Muscle layer of colon (tissue), 2 donors: ENCODE results near the gene LANCL2.
A peak's percentile ranks its signal among the peaks of the same experiment; 100 is the strongest.

Experiments used
- H3K27ac ChIP-seq: one replicate; pipeline ENCODE4 v1.7.0; 2013; ENCODE audit warnings: low read depth, mild to moderate bottlenecking, low read length, moderate library complexity
- H3K27me3 ChIP-seq, 2 donors: one replicate each; pipeline ENCODE4 v1.7.0; 2013; ENCODE audit warnings: low read length in 2 of 2, mild to moderate bottlenecking in 2 of 2; ENCODE audit not compliant: insufficient read depth in 2 of 2, control insufficient read depth in 1 of 2
- H3K36me3 ChIP-seq: one replicate; pipeline ENCODE4 v1.7.0; 2013; ENCODE audit warnings: mild to moderate bottlenecking, low read length; ENCODE audit not compliant: insufficient read depth
- H3K4me1 ChIP-seq: one replicate; pipeline ENCODE4 v1.7.0; 2013; ENCODE audit warnings: mild to moderate bottlenecking, low read length; ENCODE audit not compliant: insufficient read depth
- H3K4me3 ChIP-seq, 2 donors: one replicate each; pipeline ENCODE4 v1.7.0; 2013; ENCODE audit warnings: low read length in 2 of 2, low read depth in 1 of 2, mild to moderate bottlenecking in 1 of 2, moderate library complexity in 1 of 2
- H3K9ac ChIP-seq: one replicate; pipeline ENCODE4 v1.7.0; 2013; ENCODE audit warnings: low read length
- H3K9me3 ChIP-seq: one replicate; pipeline ENCODE4 v1.7.0; 2013; ENCODE audit warnings: mild to moderate bottlenecking, low read length
- donor health status: abdominal sarcoma.
- donor health status: Adenocarcinoma of cecum.

LANCL2 gene

DNA sequence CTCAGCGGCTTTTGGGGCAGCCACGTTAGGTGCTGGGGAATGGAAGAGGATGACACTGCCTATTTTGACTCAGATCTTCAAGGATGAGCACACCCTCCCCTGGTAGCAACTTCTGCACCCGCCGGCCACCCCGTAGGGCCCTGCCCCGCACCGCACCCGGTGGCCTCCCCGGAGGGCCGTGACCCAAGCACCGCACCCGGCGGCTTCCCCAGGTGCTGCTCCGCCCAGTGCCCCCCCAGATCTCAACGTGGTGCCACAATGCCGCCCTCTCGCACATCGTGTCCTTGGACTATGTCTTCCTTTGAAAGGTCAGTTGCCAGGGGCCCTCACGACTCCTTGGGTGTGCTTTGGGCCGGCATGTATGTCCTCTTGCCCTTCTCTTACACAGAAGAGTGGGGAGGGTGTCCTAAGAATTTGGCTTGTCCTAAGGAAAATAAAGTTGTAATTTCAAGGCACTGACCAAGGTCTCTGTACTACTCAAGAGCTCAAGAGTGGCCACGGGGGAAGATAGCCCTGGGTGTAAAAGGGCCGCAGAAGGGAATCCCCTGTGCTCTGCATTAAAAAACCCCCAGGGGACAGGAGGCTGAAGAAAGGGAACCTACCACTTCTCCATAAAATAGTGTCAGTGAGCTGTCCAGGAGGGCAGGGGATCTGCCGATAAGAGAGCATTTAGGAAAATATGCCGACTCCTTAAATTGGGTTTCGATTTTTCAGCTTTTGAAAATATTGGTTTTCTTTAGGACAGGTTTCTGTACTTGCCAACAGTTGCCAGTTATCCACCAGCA lies 1.6 kb upstream of the LANCL2 start:
- Histone ChIP-seq H3K36me3 (no peaks in the 10 kb centered on the region), H3K27ac (no peak overlapping the region), H3K9me3 (no peaks in the 10 kb centered on the region), H3K4me3 (no peak overlapping the region), H3K9ac (no peak overlapping the region), H3K4me1 (peaks cover 19% of the 10 kb centered on the region), H3K27me3 (no peaks in the 10 kb centered on the region)

DNA sequence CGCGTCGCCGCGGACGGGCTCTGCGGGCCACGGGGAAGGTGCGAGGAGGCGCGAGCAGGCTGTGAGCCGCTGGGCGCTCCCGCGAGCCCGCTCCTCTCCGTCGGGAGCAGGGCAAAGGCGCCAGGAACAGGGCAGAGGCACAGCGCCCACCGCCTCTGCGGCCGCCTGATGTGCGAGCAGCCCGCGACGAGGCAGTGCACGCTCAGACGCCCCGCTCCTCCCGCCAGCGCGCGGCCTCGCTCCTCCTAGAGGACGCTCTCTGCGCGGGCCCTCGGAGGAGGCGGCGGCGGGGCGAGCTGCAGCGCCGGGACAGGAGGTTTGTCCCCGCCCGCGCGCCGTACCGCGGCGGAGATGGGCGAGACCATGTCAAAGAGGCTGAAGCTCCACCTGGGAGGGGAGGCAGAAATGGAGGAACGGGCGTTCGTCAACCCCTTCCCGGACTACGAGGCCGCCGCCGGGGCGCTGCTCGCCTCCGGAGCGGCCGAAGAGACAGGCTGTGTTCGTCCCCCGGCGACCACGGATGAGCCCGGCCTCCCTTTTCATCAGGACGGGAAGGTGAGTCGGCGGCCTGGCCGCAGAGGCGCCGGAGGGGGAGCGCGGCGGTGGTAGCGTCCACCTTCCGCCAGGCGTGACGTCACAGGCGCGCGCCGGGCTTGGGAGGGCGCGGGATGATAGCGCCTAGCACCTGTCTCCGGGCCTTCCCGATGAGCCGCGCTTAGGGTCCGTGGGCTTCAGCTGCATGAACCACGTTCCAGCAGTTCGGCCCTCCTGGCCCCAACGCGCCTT lies 731 bp downstream of the LANCL2 start:
- Histone ChIP-seq H3K27ac (peak overlapping the region; percentile 85), H3K9me3 (no peaks in the 10 kb centered on the region), H3K4me1 (peaks cover 19% of the 10 kb centered on the region), H3K9ac (peak overlapping the region; percentile 100), H3K27me3 (no peaks in the 10 kb centered on the region), H3K4me3 (peak overlapping the region; percentile 78 to 98), H3K36me3 (no peaks in the 10 kb centered on the region)

DNA sequence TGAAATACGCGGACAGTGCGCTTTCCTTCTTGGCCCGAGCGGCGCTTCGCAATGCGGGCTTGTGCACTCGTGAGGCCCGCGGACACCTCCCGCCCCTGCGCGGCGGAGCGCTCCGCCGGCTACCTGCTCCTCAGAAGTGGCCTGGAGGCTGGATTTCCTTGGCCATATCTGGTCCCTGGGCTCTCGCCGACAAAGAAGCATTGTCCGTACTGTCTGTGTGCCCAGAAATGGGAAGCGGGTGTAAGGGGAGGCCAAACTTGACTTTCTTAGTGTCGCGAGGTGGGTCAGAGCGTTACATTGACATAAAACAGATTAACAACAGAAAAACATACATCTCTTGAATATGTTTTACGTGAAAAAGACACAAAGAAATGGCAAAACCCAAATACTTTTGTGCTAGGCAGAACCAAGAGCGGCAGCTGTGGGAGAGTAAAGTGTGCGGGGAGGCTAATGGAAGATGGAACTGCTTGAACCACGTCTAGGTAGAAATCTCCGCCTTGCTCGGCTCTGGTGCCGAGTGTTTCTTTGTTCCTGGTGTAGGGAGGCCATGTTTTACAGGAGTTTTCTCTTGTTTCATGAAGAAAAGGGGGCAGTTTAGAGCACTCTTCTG lies 1.4 kb downstream of the LANCL2 start:
- peak overlapping the region; percentile 100 for H3K9ac ChIP-seq
- H3K27ac ChIP-seq = peak overlapping the region; percentile 85
- peaks cover 19% of the 10 kb centered on the region for H3K4me1 ChIP-seq
- H3K4me3 ChIP-seq = peak overlapping the region; percentile 78 to 98
- no peaks in the 10 kb centered on the region for H3K27me3 ChIP-seq
- H3K9me3 ChIP-seq = no peaks in the 10 kb centered on the region
- H3K36me3 ChIP-seq = no peaks in the 10 kb centered on the region

DNA sequence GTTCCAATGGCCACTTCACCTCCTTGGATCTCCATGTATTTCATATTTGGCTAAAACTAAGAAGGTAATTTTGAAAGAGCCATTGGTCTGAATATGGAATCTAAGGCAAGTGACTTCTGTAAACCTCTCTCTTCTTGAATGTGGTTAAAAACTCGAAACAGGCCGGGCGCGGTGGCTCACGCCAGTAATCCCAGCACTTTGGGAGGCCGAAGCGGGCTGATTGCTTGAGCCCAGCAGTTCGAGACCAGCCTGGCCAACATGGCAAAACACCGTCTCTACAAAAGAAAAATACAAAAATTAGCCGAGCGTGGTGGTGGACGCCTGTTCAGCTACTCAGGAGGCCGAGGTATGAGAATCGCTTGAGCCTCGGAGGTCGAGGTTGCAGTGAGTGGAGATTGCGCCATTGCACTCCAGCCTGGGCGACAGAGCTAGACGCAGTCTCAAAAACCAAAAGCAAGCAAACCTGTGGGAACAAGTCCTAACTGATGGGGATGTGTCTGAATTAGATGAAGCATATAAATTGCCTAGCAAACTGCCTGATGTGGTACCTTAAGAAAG lies 2.2 kb downstream of the LANCL2 start:
- peak overlapping the region in 1 of 2 donors; percentile 98 for H3K4me3 ChIP-seq
- no peaks in the 10 kb centered on the region for H3K27me3 ChIP-seq
- peaks cover 19% of the 10 kb centered on the region for H3K4me1 ChIP-seq
- H3K9ac ChIP-seq = peak overlapping the region; percentile 100
- no peaks in the 10 kb centered on the region for H3K36me3 ChIP-seq
- H3K9me3 ChIP-seq = no peaks in the 10 kb centered on the region
- no peak overlapping the region for H3K27ac ChIP-seq

DNA sequence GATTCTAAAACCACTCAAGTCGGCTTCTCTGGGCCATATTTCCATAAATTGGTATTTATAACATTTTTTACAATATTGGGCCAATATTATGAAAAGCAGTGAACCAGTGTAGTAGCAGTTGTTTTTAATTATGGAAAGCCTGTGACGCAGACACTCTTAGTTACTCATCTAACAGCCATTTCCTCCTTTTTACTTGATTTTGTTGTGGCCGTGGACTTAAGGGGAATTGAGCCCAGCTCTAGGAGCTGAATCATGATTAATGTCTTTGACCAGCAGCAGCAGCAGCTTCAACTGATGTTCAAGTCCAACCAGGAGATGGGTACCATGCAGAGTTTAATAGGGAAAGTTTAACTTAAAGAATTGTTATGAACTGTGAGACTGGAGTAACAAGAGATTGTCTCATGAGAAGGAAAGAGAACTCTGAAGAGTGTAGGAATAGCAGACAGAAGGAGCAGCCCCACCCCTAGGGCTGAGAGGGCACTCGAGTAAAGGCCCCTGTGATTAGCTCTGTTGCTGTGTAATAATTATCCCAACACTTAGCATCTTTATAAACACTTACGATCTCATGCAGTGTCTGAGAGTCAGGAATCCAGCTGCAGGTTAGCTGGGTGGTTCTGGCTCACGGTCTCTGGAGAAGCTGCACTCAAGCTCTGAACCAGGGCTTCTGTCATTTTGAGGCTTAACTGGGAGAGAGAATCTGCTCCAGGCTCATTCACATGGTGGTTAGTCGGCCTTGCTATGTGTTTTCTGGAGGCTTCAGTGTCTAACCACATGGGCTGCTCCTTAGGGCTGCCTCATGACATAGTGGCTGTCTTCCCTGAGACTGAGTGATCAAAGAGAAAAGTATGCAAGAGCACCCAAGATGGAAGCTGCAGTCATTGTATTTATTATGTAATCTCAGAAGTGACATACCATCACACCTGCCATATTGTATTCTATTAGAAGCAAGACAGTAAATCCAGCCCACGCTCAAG lies 4.6 kb downstream of the LANCL2 start:
- Histone ChIP-seq H3K27me3 (no peaks in the 10 kb centered on the region), H3K4me1 (peaks cover 14% of the 10 kb centered on the region), H3K4me3 (no peak overlapping the region), H3K36me3 (no peaks in the 10 kb centered on the region), H3K9ac (no peak overlapping the region), H3K9me3 (no peaks in the 10 kb centered on the region), H3K27ac (no peak overlapping the region)

DNA sequence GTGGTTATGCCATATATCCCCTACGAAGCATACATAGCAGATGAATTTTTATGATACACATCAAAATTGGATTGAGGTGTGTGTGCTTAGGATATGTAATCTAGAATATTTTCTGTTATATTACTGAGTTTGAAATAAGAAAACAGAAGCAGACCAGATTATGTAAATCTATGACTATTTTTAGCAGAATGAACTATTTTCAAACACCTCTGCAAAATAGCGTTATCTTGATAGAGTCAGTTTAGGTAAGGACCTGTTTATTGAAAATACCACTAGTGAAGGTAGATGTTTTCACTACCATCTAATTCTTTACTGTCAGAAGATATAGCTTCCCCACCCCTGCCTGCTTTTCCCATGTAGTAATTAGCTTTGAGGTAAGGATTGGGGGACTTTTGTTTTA lies 9.1 kb downstream of the LANCL2 start:
- no peak overlapping the region for H3K27ac ChIP-seq
- H3K9me3 ChIP-seq = no peaks in the 10 kb centered on the region
- no peaks in the 10 kb centered on the region for H3K4me1 ChIP-seq
- H3K4me3 ChIP-seq = no peak overlapping the region
- no peaks in the 10 kb centered on the region for H3K27me3 ChIP-seq
- H3K36me3 ChIP-seq = no peaks in the 10 kb centered on the region
- no peak overlapping the region for H3K9ac ChIP-seq

DNA sequence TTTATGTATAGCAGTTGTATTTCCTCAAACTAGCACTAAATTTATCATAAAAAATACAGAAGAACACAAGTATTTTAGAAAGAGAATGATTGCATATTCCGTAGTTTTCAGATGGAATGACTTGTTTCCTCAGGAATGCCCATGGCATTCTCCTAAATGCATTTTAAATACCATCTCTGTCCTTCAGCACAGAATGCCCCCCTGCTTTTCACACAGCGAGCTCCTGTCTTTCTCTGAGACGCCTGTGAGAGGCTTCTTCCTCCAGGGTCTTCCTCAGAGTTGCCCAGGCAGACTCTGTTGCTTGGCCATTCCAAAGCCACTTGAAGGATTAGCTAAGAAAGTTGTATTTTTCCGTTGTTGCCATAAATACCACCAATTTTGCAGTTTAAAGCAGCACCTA lies 10.1 kb downstream of the LANCL2 start:
- Histone ChIP-seq H3K9ac (no peak overlapping the region), H3K36me3 (no peaks in the 10 kb centered on the region), H3K27me3 (no peaks in the 10 kb centered on the region), H3K9me3 (no peaks in the 10 kb centered on the region), H3K27ac (no peak overlapping the region), H3K4me1 (no peaks in the 10 kb centered on the region), H3K4me3 (no peak overlapping the region)

DNA sequence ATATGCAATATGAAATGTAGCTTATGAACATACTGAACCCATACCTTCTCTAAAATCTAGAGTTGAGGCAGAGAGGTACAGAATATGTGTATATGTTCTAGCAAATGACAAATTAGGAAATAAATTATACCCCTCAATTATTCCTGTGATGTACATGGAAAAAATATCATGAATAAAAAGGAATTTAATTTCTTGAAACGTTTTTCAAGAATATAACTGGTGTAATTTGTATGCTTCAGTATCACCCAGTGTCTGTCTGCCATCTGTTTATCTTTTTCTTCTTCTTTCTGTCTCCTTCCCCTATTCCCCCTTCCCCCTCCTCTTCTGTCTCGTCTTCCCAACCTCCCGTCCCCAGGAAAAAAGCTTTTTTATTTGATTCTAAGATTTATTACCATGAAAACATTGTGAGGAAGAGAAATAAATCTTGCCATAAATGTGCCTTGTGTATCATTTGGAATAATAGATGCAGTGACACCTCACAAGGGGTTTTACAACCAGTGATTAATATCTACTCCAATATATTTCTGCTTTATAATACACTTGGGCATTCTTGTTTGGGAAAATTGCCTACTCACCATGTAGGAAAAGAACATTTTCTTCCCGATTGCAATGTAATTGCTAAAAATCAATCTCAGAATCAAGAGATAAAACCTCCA lies 12.2 kb downstream of the LANCL2 start:
- Histone ChIP-seq H3K9ac (no peak overlapping the region), H3K36me3 (no peaks in the 10 kb centered on the region), H3K27me3 (no peaks in the 10 kb centered on the region), H3K9me3 (no peaks in the 10 kb centered on the region), H3K4me3 (no peak overlapping the region), H3K27ac (no peak overlapping the region), H3K4me1 (no peaks in the 10 kb centered on the region)

DNA sequence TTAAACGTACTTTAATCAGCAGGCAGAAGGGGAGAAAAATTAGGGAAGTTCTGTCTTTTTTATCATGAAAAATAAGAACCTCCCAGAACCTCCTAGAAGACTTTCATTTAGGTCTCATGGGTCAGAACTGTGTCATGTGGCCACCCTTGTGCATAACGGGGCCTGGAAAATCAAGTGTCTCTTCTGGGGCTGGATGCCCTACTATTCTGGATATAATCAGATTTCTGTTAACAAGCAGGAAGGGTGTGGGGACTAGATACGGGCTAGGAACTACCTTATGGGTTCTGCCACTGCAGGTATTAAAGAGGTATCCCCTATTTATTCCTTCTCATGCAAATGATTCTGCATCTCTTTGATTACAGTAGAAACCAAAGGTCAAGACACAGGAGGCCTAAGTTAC lies 14.1 kb downstream of the LANCL2 start:
- Histone ChIP-seq H3K4me3 (no peak overlapping the region), H3K36me3 (no peaks in the 10 kb centered on the region), H3K9me3 (no peaks in the 10 kb centered on the region), H3K27me3 (no peaks in the 10 kb centered on the region), H3K4me1 (no peaks in the 10 kb centered on the region), H3K27ac (no peak overlapping the region), H3K9ac (no peak overlapping the region)

DNA sequence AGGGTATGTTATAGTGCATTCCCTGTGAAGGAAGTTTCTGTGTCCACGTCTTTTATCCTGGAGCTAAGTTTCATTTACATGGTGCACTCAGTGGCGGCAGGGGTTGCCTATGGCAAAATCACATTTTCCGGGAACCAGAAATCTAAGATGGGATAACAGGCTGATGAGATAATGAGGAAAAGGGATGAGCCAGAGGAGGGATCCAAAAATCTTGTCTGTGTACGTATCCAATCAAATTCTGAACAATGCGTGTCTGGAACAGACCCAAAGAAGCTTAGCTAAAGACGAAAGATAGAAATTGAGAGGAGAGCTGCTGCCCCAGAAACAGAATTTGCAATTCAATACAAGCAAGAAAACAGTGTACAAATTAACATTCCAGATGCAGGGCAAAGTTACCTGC lies 16.1 kb downstream of the LANCL2 start:
- Histone ChIP-seq H3K4me1 (no peaks in the 10 kb centered on the region), H3K9me3 (no peaks in the 10 kb centered on the region), H3K36me3 (no peaks in the 10 kb centered on the region), H3K27ac (no peak overlapping the region), H3K27me3 (no peaks in the 10 kb centered on the region), H3K9ac (no peak overlapping the region), H3K4me3 (no peak overlapping the region)
